Esophagus mucosa (tissue), 1 donor: ENCODE results near the gene GDF2. TPM values are rescaled to one million over a fixed set of nuclear protein-coding genes. Genes with fewer than 3 reads are reported as not detected.

ENCODE experiments used
- ATAC-seq: fragments of 200-7000 bp; cut with Tn5 transposase; one replicate; pipeline ENCODE4 v1.9.1; 2020
- total RNA-seq: library from RNA; stranded (reverse); gene quantifications from one replicate; pipeline ENCODE4 v1.2.4, GENCODE V29; 2023
- donor health status: DM: yes; HTN: yes; CAD: no.

GDF2 gene
- total RNA-seq, 1 donor from 2014 or later: not detected

GRCh38 chr10:47314416-47314970 lies 7.8 kb upstream of the GDF2 start:
- ATAC-seq: no peak

- no peak for ATAC-seq
Observed at GRCh38 chr10:47315421-47315820, 6.8 kb upstream of the GDF2 start.

GRCh38 chr10:47316131-47316530 lies 6.1 kb upstream of the GDF2 start:
- ATAC-seq: no peak

GRCh38 chr10:47317251-47317650 lies 5.0 kb upstream of the GDF2 start:
- ATAC-seq: no peak

GRCh38 chr10:47318706-47319105 lies 3.5 kb upstream of the GDF2 start:
- ATAC-seq: no peak

GRCh38 chr10:47319784-47320183 lies 2.5 kb upstream of the GDF2 start:
- no peak for ATAC-seq

- no peak for ATAC-seq
Observed at GRCh38 chr10:47320812-47321211, 1.4 kb upstream of the GDF2 start.

- ATAC-seq: no peak
Observed at GRCh38 chr10:47321521-47322195, 596 bp upstream of the GDF2 start.

- ATAC-seq: no peak
Observed at GRCh38 chr10:47323087-47323486, 833 bp downstream of the GDF2 start.

- peak; percentile 71 for ATAC-seq
Observed at GRCh38 chr10:47323636-47324296, 1.5 kb downstream of the GDF2 start.

GRCh38 chr10:47325303-47326291 lies 3.3 kb downstream of the GDF2 start:
- no peak for ATAC-seq

GRCh38 chr10:47326306-47326926 lies 4.2 kb downstream of the GDF2 start:
- peak; percentile 66 for ATAC-seq

GRCh38 chr10:47326927-47327330 lies 4.7 kb downstream of the GDF2 start:
- no peak for ATAC-seq

GRCh38 chr10:47329855-47330254 lies 7.6 kb downstream of the GDF2 start:
- no peak for ATAC-seq

GRCh38 chr10:47330366-47330765 lies 8.1 kb downstream of the GDF2 start:
- ATAC-seq: no peak

GRCh38 chr10:47330804-47331203 lies 8.6 kb downstream of the GDF2 start:
- ATAC-seq: peak; percentile 33

GRCh38 chr10:47331491-47331890 lies 9.2 kb downstream of the GDF2 start:
- no peak for ATAC-seq

GRCh38 chr10:47331954-47332353 lies 9.7 kb downstream of the GDF2 start:
- no peak for ATAC-seq

- ATAC-seq: no peak
Observed at GRCh38 chr10:47332371-47332770, 10.1 kb downstream of the GDF2 start.

GRCh38 chr10:47332946-47333345 lies 10.7 kb downstream of the GDF2 start:
- ATAC-seq: no peak

- no peak for ATAC-seq
Observed at GRCh38 chr10:47333532-47333931, 11.3 kb downstream of the GDF2 start.
